PC-9 (cell line): ENCODE measurements around the gene KIF21B. TPM values are rescaled to one million over a fixed set of nuclear protein-coding genes. Genes with fewer than 3 reads are reported as not detected.

ENCODE experiments used
- BruUV-seq: library from RNA; stranded (reverse); fragments of 400-500 nt; replicated peaks from 2 replicates; lab custom pipeline; 2021; lab: Mats Ljungman, UMichigan
- CTCF ChIA-PET: fragments of 300-600 bp; sonication (Branson Sonifier 250); formaldehyde crosslinking; loops from one replicate; lab custom pipeline; 2022; ENCODE audit warnings: antibody characterized with exemption; lab: Charles Lee
- POLR2A ChIA-PET: fragments of 300-600 bp; sonication (Branson Sonifier 250); formaldehyde crosslinking; loops from one replicate; lab custom pipeline; 2022; ENCODE audit warnings: antibody characterized with exemption; ENCODE audit not compliant: unreplicated experiment; lab: Charles Lee
- DNase-seq, 2 experiments: peaks; one replicate each; pipeline versions ENCODE4 v3.0.0 to v3.0.0-alpha.2; 2015 to 2022; ENCODE audit warnings: mixed read lengths in 1 of 2
- H2AFZ ChIP-seq: fragments of 200-600 bp; sonication (generic); 2 replicates; pipeline ENCODE4 v1.8.1; 2017; ENCODE audit warnings: antibody characterized with exemption
- H3F3A ChIP-seq: fragments of 200-600 bp; sonication (generic); 2 replicates; pipeline ENCODE4 v1.8.1; 2017; ENCODE audit warnings: antibody characterized with exemption, mild to moderate bottlenecking, low read depth; ENCODE audit not compliant: insufficient read depth
- H3K27ac ChIP-seq: fragments of 200-600 bp; sonication (generic); 2 replicates; pipeline ENCODE4 v1.6.1; 2016; ENCODE audit warnings: mixed run types
- H3K27me3 ChIP-seq: fragments of 200-600 bp; sonication (generic); 2 replicates; pipeline ENCODE4 v1.6.1; 2016; ENCODE audit warnings: low read depth, mixed run types; ENCODE audit not compliant: insufficient read depth
- H3K36me3 ChIP-seq: fragments of 200-600 bp; sonication (generic); 2 replicates; pipeline ENCODE4 v1.6.1; 2016; ENCODE audit warnings: low read depth, mixed run types
- H3K4me1 ChIP-seq: fragments of 200-600 bp; sonication (generic); replicated peaks from 2 replicates; pipeline ENCODE4 v1.6.1; 2016; ENCODE audit warnings: mixed run types; ENCODE audit not compliant: insufficient read depth
- H3K4me2 ChIP-seq: fragments of 200-600 bp; sonication (generic); 2 replicates; pipeline ENCODE4 v1.6.1; 2017; ENCODE audit warnings: mixed run types
- H3K4me3 ChIP-seq: fragments of 200-600 bp; sonication (generic); 2 replicates; pipeline ENCODE4 v1.6.1; 2016; ENCODE audit warnings: mixed run types
- H3K79me2 ChIP-seq: fragments of 200-600 bp; sonication (generic); 2 replicates; pipeline ENCODE4 v1.6.1; 2017; ENCODE audit warnings: low read depth, mixed run types
- H3K9me2 ChIP-seq: fragments of 200-600 bp; sonication (generic); 2 replicates; pipeline ENCODE4 v1.8.1; 2017; ENCODE audit warnings: mild to moderate bottlenecking; ENCODE audit not compliant: insufficient read depth
- H3K9me3 ChIP-seq: fragments of 200-600 bp; sonication (generic); 2 replicates; pipeline ENCODE4 v1.8.1; 2016; ENCODE audit warnings: low read depth; ENCODE audit not compliant: insufficient read depth
- H4K20me1 ChIP-seq: fragments of 200-600 bp; sonication (generic); 2 replicates; pipeline ENCODE4 v1.8.1; 2017; ENCODE audit not compliant: insufficient read depth
- EZH2 ChIP-seq: fragments of 200-600 bp; sonication (generic); IDR thresholded peaks from 2 replicates; pipeline ENCODE4 v1.8.0; 2017; ENCODE audit warnings: antibody characterized with exemption, low read depth
- intact Hi-C: fragments of 100-400 bp; cut with micrococcal nuclease; formaldehyde crosslinking; loops from one replicate; pipeline ENCODE4 v1.10.0; 2022; ENCODE audit not compliant: unreplicated experiment
- total RNA-seq: library from RNA; stranded (reverse); gene quantifications from 2 replicates; pipeline ENCODE4 v1.2.3, GENCODE V29; 2021
- TF ChIP-seq, protein P1 (sequence below): fragments of 200-600 bp; sonication (generic); conservative IDR thresholded peaks from 2 replicates; pipeline ENCODE4 v1.6.1; 2017; ENCODE audit warnings: mixed run types, antibody characterized with exemption, mild to moderate bottlenecking, moderate library complexity

The KIF21B gene
- total RNA-seq, 1 experiment from 2014 or later: 3.7 TPM

DNA sequence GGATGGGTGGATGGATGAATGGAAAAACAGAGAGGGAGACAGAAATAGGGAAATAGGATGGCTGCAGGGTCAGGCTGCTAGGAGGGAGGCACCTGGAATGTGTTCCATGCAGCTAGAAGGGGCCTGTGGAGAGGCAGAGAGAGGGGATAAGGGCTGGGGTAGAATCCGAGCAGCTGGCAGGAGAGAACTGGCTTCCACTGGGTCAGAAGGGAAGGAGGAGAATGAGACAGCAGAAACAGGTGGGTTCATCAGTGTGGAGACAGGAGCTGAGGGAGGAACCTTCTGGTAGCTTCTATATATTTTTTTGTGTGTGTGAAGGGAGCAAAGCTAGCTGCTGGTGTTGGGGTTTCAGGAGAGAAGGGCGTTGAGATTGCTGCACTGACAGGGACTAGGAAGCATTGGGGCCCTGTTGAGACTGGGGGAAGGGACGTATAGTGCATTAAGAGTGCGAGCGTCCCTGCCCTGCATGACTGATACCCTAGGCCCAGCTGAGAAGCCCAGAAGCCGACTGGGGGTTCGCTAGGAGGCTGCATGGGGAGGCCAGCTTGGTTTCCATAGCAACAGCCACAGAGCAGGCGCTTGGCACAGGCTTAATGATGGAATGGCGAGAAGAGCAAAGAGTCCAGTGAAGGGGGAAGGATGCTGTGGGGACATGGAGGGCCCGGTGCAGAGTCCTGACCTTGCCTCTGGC lies 14.8 kb upstream of the KIF21B start:
- CTCF ChIA-PET: interaction anchor here (0.6 kb wide), 1 partner anchor 256 kb away, joined by 3 read pairs; no protein-coding TSS in a partner anchor

DNA sequence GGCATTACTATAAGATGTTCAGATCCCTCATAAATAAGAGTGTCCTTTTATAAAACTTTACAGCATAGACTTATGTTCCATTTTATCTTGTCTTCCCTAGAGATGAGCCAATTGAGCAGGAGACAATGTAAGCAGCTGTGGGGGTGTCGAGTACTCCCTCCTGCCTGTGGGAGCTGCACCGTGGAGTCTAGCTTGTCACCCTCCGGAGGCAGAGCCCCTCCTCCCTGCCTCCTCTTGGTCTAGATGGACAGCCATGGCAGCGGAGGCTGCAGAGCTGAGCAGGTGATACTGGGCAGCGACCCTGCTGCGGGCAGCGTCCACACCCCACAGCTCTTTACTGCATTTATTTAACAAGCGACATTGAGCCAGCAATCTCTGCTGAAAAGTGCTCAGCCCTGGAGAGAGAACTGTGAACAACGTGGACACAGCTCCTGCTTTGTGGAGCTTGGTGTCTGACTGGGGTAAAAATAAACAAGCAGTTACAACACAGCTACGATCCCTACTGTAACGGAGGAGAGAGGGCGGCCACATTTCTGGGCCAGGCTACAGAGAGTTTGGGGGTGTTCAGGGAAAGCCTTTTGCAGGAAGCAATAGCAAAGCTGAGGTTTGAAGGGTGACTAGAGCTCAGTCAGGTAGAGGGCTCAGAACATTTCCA lies 12.8 kb upstream of the KIF21B start:
- Histone ChIP-seq H3K9me2 (no peaks in the 10 kb centered on the region), H3K27ac (no peak overlapping the region), H3K36me3 (no peaks in the 10 kb centered on the region), H3F3A (no peaks in the 10 kb centered on the region), H3K4me3 (no peak overlapping the region), H3K4me1 (no peaks in the 10 kb centered on the region), H3K27me3 (no peaks in the 10 kb centered on the region; the same call in 1 of the 2 replicates), H3K79me2 (no peaks in the 10 kb centered on the region), H3K4me2 (no peak overlapping the region), H2AFZ (no peak overlapping the region), H3K9me3 (no peaks in the 10 kb centered on the region), H4K20me1 (no peaks in the 10 kb centered on the region)
- BruUV-seq: no TSS peak
- ChIA-PET POLR2A (interaction anchor here (0.6 kb wide), 1 partner anchor 199 kb away, joined by 3 read pairs; no protein-coding TSS in a partner anchor), CTCF (no interaction called here)
- intact Hi-C loops: no loop called here
- no peak for TF ChIP-seq EZH2
- TF ChIP-seq, protein P1, sequence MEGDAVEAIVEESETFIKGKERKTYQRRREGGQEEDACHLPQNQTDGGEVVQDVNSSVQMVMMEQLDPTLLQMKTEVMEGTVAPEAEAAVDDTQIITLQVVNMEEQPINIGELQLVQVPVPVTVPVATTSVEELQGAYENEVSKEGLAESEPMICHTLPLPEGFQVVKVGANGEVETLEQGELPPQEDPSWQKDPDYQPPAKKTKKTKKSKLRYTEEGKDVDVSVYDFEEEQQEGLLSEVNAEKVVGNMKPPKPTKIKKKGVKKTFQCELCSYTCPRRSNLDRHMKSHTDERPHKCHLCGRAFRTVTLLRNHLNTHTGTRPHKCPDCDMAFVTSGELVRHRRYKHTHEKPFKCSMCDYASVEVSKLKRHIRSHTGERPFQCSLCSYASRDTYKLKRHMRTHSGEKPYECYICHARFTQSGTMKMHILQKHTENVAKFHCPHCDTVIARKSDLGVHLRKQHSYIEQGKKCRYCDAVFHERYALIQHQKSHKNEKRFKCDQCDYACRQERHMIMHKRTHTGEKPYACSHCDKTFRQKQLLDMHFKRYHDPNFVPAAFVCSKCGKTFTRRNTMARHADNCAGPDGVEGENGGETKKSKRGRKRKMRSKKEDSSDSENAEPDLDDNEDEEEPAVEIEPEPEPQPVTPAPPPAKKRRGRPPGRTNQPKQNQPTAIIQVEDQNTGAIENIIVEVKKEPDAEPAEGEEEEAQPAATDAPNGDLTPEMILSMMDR: no peak
- DNase-seq: peak in 1 of 2 experiments; percentile 25

More for the DNA sequence above, 14.8 kb upstream of the KIF21B start:
- H3K4me2 ChIP-seq: no peak overlapping the region
- peak in 1 of 2 experiments; percentile 28 for DNase-seq
- no peak overlapping the region for H2AFZ ChIP-seq
- no peaks in the 10 kb centered on the region for H3F3A ChIP-seq
- no peaks in the 10 kb centered on the region for H3K9me3 ChIP-seq
- intact Hi-C loops: no loop called here
- no peaks in the 10 kb centered on the region; the same call in 1 of the 2 replicates for H3K27me3 ChIP-seq
- BruUV-seq: no TSS peak
- no peak overlapping the region for H3K27ac ChIP-seq
- no peaks in the 10 kb centered on the region for H4K20me1 ChIP-seq
- POLR2A ChIA-PET: no interaction called here
- H3K4me3 ChIP-seq: no peak overlapping the region
- TF ChIP-seq, protein P1: no peak
- TF ChIP-seq EZH2: no peak
- no peaks in the 10 kb centered on the region for H3K4me1 ChIP-seq
- H3K36me3 ChIP-seq: no peaks in the 10 kb centered on the region
- H3K9me2 ChIP-seq: no peaks in the 10 kb centered on the region
- no peaks in the 10 kb centered on the region for H3K79me2 ChIP-seq

DNA sequence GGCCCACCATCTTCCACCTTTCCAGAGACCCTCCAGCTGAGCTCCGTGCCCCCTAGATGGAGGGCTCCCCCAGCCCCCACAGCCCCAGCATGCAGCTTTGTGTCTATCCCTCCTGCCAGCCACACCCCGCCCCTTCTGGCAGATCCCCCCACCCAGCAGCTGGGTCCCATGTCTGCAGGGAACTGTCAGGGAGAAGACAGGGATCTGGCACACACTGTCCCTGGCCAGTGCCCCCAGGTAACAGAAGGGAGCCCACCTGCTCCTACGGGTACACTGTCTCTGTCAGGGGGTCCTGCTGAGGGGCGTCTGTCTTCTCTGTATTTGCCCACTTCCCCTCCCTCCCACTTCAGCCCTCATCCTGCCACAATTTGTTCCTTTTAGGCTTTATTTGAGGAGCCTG lies 11.2 kb upstream of the KIF21B start:
- no peak overlapping the region for H3K27ac ChIP-seq
- no peak overlapping the region for H3K4me3 ChIP-seq
- no peaks in the 10 kb centered on the region for H3K36me3 ChIP-seq
- H3K4me2 ChIP-seq: no peak overlapping the region
- TF ChIP-seq, protein P1: no peak
- no peak for TF ChIP-seq EZH2
- H3K4me1 ChIP-seq: no peaks in the 10 kb centered on the region
- DNase-seq: peak in 1 of 2 experiments; percentile 13
- no peak overlapping the region for H2AFZ ChIP-seq
- no peaks in the 10 kb centered on the region for H4K20me1 ChIP-seq
- BruUV-seq: no TSS peak
- no peaks in the 10 kb centered on the region for H3K9me3 ChIP-seq
- ChIA-PET CTCF (no interaction called here), POLR2A (interaction anchor here (0.6 kb wide), 1 partner anchor 199 kb away, joined by 5 read pairs; no protein-coding TSS in a partner anchor)
- no peaks in the 10 kb centered on the region for H3K79me2 ChIP-seq
- H3K27me3 ChIP-seq: no peaks in the 10 kb centered on the region; the same call in 1 of the 2 replicates
- H3K9me2 ChIP-seq: no peaks in the 10 kb centered on the region
- H3F3A ChIP-seq: no peaks in the 10 kb centered on the region
- intact Hi-C loops: no loop called here
